ENCODE results near the gene FBL.
A peak's percentile ranks its signal among the peaks of the same experiment; 100 is the strongest.

FBL gene

DNA sequence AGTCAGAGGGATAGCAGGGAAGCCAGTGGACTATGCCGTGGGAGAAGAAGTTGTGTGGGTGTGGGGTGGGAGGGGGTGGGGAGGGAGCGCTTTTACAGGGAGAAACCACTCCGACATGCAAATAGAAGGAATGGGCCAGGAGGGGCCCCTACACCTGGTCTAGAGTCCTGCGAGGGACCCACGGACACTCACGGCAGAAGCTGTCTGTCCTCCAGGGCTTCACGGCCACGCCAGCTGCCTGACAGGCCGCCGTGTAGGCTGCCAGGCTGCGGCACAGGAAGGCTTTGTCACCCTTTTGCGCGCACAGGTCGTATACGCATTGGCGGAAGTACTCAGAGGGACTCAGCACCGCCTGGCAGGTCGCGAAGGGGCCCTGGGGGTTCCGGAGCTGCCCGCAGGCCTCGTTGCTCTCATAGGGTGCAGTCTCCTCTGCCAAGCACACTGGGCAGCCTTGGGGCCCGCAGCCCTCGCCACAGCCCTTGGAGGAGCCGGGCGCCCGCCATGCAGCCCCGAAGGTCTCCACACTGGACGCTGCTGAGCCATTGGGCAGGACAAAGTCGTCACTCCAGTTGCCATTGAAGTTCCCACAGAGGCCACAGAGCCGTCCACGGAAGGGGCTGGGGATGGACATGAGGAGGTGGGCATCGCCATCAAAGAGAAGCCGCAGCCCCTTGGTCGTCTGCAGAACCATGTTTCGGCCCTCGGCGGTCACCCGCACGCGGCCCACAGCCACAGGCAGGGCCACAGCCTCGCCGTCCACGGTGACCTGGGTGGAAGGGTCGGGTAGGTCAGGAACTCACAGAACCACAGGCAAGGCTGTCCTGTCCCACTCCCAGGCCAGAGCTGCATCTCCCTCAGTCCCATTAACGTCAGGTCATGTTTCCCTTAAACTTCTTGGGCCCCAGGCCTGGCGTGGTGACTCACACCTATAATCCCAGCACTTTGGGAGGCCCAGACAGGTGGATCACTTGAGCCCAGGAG is 26.0 kb upstream of the FBL start:
- H4K20me1 ChIP-seq, result no peaks in the 10 kb centered on the region
- no peaks in the 10 kb centered on the region for H3K36me3 ChIP-seq
- no peak overlapping the region for H3K4me3 ChIP-seq
- H3K9ac ChIP-seq, result no peak overlapping the region
- no peak overlapping the region for H3K4me2 ChIP-seq
- no peaks in the 10 kb centered on the region for H3K27me3 ChIP-seq
- no peaks in the 10 kb centered on the region for H3K9me3 ChIP-seq
- H3K27ac ChIP-seq, result no peak overlapping the region
- H3K4me1 ChIP-seq, result no peaks in the 10 kb centered on the region
- no peak for TF ChIP-seq Cebpa-rat (IDR thresholded peaks at IDR 0.05)

- no peaks in the 10 kb centered on the region for H4K20me1 ChIP-seq
Measured at GRCh38 chr19:39871362-39871761, 25.2 kb upstream of the FBL start.

GRCh38 chr19:39870171-39870971 is 24.2 kb upstream of the FBL start:
- no peak overlapping the region for H3K4me3 ChIP-seq
- no peaks in the 10 kb centered on the region for H3K36me3 ChIP-seq
- no peaks in the 10 kb centered on the region for H3K9me3 ChIP-seq
- H3K4me1 ChIP-seq, result no peaks in the 10 kb centered on the region
- no peaks in the 10 kb centered on the region for H3K27me3 ChIP-seq
- H4K20me1 ChIP-seq, result no peaks in the 10 kb centered on the region
- no peak overlapping the region for H3K9ac ChIP-seq
- TF ChIP-seq Cebpa-rat (IDR thresholded peaks at IDR 0.05), result no peak
- H3K27ac ChIP-seq, result no peak overlapping the region
- H3K4me2 ChIP-seq, result no peak overlapping the region

More at GRCh38 chr19:39871362-39871761, 25.2 kb upstream of the FBL start:
- Histone ChIP-seq H3K36me3 (no peaks in the 10 kb centered on the region), H3K4me3 (no peak overlapping the region), H3K4me1 (no peaks in the 10 kb centered on the region), H3K27ac (no peak overlapping the region), H3K27me3 (no peaks in the 10 kb centered on the region), H3K9ac (no peak overlapping the region), H3K4me2 (no peak overlapping the region), H3K9me3 (no peaks in the 10 kb centered on the region)
- no peak for TF ChIP-seq Cebpa-rat (IDR thresholded peaks at IDR 0.05)

- no peak overlapping the region for H3K4me2 ChIP-seq
- TF ChIP-seq Cebpa-rat (IDR thresholded peaks at IDR 0.05), result no peak
- no peaks in the 10 kb centered on the region for H3K36me3 ChIP-seq
- H3K9ac ChIP-seq, result no peak overlapping the region
- no peaks in the 10 kb centered on the region for H3K27me3 ChIP-seq
- no peaks in the 10 kb centered on the region for H3K4me1 ChIP-seq
- H3K27ac ChIP-seq, result no peak overlapping the region
- no peak overlapping the region for H3K4me3 ChIP-seq
- no peaks in the 10 kb centered on the region for H4K20me1 ChIP-seq
- H3K9me3 ChIP-seq, result no peaks in the 10 kb centered on the region
Measured at GRCh38 chr19:39867952-39868351, 21.8 kb upstream of the FBL start.

GRCh38 chr19:39867133-39867532 is 21.0 kb upstream of the FBL start:
- TF ChIP-seq Cebpa-rat (IDR thresholded peaks at IDR 0.05), result no peak

GRCh38 chr19:39865953-39866352 is 19.8 kb upstream of the FBL start:
- Histone ChIP-seq H3K36me3 (no peaks in the 10 kb centered on the region), H3K9me3 (no peaks in the 10 kb centered on the region), H3K9ac (no peak overlapping the region), H4K20me1 (no peaks in the 10 kb centered on the region), H3K4me2 (no peak overlapping the region), H3K27ac (no peak overlapping the region), H3K4me1 (no peaks in the 10 kb centered on the region), H3K27me3 (no peaks in the 10 kb centered on the region), H3K4me3 (no peak overlapping the region)
- TF ChIP-seq Cebpa-rat (IDR thresholded peaks at IDR 0.05), result no peak

More at GRCh38 chr19:39867133-39867532, 21.0 kb upstream of the FBL start:
- Histone ChIP-seq H3K9me3 (no peaks in the 10 kb centered on the region), H3K4me2 (no peak overlapping the region), H3K27ac (0 out of 2 replicates have a peak overlapping the region, but pooled peaks have one; percentile 4), H3K9ac (no peak overlapping the region), H3K27me3 (no peaks in the 10 kb centered on the region), H4K20me1 (no peaks in the 10 kb centered on the region), H3K4me3 (no peak overlapping the region), H3K4me1 (no peaks in the 10 kb centered on the region), H3K36me3 (no peaks in the 10 kb centered on the region)

- no peak overlapping the region for H3K27ac ChIP-seq
- H3K27me3 ChIP-seq, result no peaks in the 10 kb centered on the region
- no peak for TF ChIP-seq Cebpa-rat (IDR thresholded peaks at IDR 0.05)
- H3K4me2 ChIP-seq, result no peak overlapping the region
- no peaks in the 10 kb centered on the region for H3K36me3 ChIP-seq
- H3K4me1 ChIP-seq, result no peaks in the 10 kb centered on the region
- no peak overlapping the region for H3K4me3 ChIP-seq
- H4K20me1 ChIP-seq, result no peaks in the 10 kb centered on the region
- H3K9ac ChIP-seq, result no peak overlapping the region
- H3K9me3 ChIP-seq, result no peaks in the 10 kb centered on the region
Measured at GRCh38 chr19:39865186-39865585, 19.0 kb upstream of the FBL start.

DNA sequence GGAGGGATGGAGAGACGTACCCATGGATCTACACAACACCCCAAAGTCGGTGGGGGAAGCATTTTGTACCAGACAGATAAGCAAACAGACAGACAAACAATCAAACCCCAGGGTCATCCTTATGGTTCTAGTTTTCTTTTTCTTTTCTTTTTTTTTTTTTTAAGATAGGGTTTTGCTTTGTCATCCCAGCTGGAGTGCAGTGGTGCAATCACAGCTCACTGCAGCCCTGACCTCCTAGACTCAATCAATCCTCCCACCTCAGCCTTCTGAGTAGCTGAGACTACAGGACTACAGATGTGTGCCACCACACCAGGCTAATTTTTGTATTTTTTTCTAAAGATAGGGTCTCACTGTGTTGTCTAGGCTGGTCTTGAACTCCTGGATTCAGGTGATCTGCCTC is 17.9 kb upstream of the FBL start:
- Histone ChIP-seq H3K27ac (no peak overlapping the region), H3K4me2 (no peak overlapping the region), H4K20me1 (no peaks in the 10 kb centered on the region), H3K9me3 (no peaks in the 10 kb centered on the region), H3K9ac (no peak overlapping the region), H3K4me3 (no peak overlapping the region), H3K36me3 (no peaks in the 10 kb centered on the region), H3K4me1 (no peaks in the 10 kb centered on the region), H3K27me3 (no peaks in the 10 kb centered on the region)
- TF ChIP-seq Cebpa-rat (IDR thresholded peaks at IDR 0.05), result no peak

DNA sequence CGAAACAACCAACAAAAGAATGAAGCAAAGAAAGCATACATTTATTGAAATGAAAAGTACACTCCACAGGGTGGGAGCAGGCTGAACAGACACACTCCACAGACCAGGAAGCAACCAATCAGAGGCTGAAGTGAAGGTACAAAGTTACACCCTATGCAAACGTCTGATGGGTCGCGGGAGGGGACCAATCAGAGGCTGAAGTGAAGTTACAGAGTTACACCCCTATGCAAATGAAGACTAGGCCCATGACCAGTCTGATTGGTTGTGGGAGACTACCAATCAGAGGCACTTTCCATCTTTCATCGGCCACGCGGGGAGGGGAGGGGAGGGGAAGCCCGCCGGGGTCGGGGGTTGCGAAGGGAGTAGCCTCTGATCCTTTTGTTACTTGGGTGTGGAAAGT is 12.4 kb upstream of the FBL start:
- Histone ChIP-seq H3K27me3 (no peaks in the 10 kb centered on the region), H3K36me3 (no peaks in the 10 kb centered on the region), H4K20me1 (no peaks in the 10 kb centered on the region), H3K4me1 (no peaks in the 10 kb centered on the region), H3K27ac (no peak overlapping the region), H3K4me3 (no peak overlapping the region), H3K9me3 (no peaks in the 10 kb centered on the region), H3K4me2 (no peak overlapping the region), H3K9ac (no peak overlapping the region)
- no peak for TF ChIP-seq Cebpa-rat (IDR thresholded peaks at IDR 0.05)

DNA sequence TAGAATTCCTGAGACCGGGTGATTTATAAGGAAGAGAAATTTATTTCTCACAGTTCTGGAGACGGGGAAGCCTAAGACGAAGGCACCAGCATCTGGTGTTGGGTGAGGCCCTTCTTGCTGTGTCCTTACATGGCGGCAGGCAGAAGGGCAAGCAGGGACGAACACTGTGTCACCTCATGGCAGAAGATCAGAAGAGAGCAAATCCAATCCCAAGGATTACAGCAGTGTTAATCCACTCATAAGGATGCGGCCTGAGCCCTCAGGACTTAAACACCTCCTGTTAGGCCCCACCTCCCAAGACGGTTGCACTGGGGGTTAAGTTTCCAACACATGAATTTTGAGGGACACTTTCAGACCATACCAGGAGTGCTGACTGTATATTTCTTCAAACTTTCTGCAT is 6.7 kb upstream of the FBL start:
- no peak overlapping the region for H3K9ac ChIP-seq
- no peak overlapping the region for H3K4me2 ChIP-seq
- H3K27ac ChIP-seq, result no peak overlapping the region
- no peaks in the 10 kb centered on the region for H3K36me3 ChIP-seq
- H3K4me3 ChIP-seq, result no peak overlapping the region
- no peaks in the 10 kb centered on the region for H3K9me3 ChIP-seq
- H3K27me3 ChIP-seq, result no peaks in the 10 kb centered on the region
- H4K20me1 ChIP-seq, result no peaks in the 10 kb centered on the region
- TF ChIP-seq Cebpa-rat (IDR thresholded peaks at IDR 0.05), result no peak
- no peaks in the 10 kb centered on the region for H3K4me1 ChIP-seq
